HG03571 (cell line): Measurements from ENCODE around the gene SIL1.
"Not testable (repeated sequence)": the region's sequence is repeated elsewhere in the genome, so short reads cannot be mapped to it uniquely, and the experiment has no call there.

Experiments
- ATAC-seq: cut with Tn5 transposase; IDR thresholded peaks from one replicate; pipeline ENCODE4 v1.9.1; 2021; ENCODE audit not compliant: unreplicated experiment

SIL1 gene

GRCh38 chr5:139197710-139198669 is at the start of gene SIL1:
Gene SIL1, minus strand, starts transcription at chr5:139198368. Its CDS starts 70,525 bp downstream, at chr5:139127843.
- ATAC-seq = peak; percentile 91

- no peak for ATAC-seq
These were observed 48.2 kb upstream of the SIL1 start for GRCh38 chr5:139246394-139246793.

GRCh38 chr5:139245637-139246339 is 47.6 kb upstream of the SIL1 start:
- ATAC-seq = no peak

- no peak for ATAC-seq
These were observed 45.3 kb upstream of the SIL1 start for GRCh38 chr5:139243425-139243970.

GRCh38 chr5:139241139-139241538 is 43.0 kb upstream of the SIL1 start:
- no peak for ATAC-seq

- no peak for ATAC-seq
These were observed 38.3 kb upstream of the SIL1 start for GRCh38 chr5:139236479-139236878.

GRCh38 chr5:139232147-139232724 is 34.1 kb upstream of the SIL1 start:
- no peak for ATAC-seq

GRCh38 chr5:139228201-139228803 is 30.1 kb upstream of the SIL1 start:
- no peak for ATAC-seq

GRCh38 chr5:139226131-139226530 is 28.0 kb upstream of the SIL1 start:
- ATAC-seq = no peak

GRCh38 chr5:139223481-139223880 is 25.3 kb upstream of the SIL1 start:
- ATAC-seq = no peak

- ATAC-seq = no peak
These were observed 24.2 kb upstream of the SIL1 start for GRCh38 chr5:139222346-139222745.

GRCh38 chr5:139218038-139218437 is 19.9 kb upstream of the SIL1 start:
- not testable (repeated sequence) for ATAC-seq

- ATAC-seq = no peak
These were observed 17.2 kb upstream of the SIL1 start for GRCh38 chr5:139215107-139215975.

GRCh38 chr5:139214646-139215045 is 16.5 kb upstream of the SIL1 start:
- ATAC-seq = no peak

GRCh38 chr5:139212906-139213305 is 14.7 kb upstream of the SIL1 start:
- no peak for ATAC-seq

- ATAC-seq = no peak
These were observed 14.3 kb upstream of the SIL1 start for GRCh38 chr5:139212486-139212885.

- no peak for ATAC-seq
These were observed 12.4 kb upstream of the SIL1 start for GRCh38 chr5:139210585-139210984.

GRCh38 chr5:139207297-139208000 is 9.3 kb upstream of the SIL1 start:
- no peak for ATAC-seq

- no peak for ATAC-seq
These were observed 7.4 kb upstream of the SIL1 start for GRCh38 chr5:139205586-139205985.
